Astrocyte of the cerebellum (primary cell): ENCODE results near the gene ARHGAP15.

Source experiments
- DNase-seq: peaks from one replicate; pipeline ENCODE4 v3.0.0-alpha.2; 2011; ENCODE audit warnings: low read depth
- H3K4me3 ChIP-seq: 2 replicates; pipeline ENCODE4 v1.5.1; 2011; ENCODE audit warnings: mild to moderate bottlenecking, low read depth, low read length, moderate library complexity
- in situ Hi-C: cut with HindIII; loops from 2 replicates; pipeline ENCODE4 v1.10.0; 2017; ENCODE audit warnings: low sequenced_read_pairs
- TF ChIP-seq, protein P1 (sequence below): IDR thresholded peaks from 2 replicates; pipeline ENCODE4 v1.5.1; 2012; ENCODE audit warnings: low read length, low read depth, moderate library complexity, mild to moderate bottlenecking; ENCODE audit errors: missing control alignments

Gene ARHGAP15

DNA sequence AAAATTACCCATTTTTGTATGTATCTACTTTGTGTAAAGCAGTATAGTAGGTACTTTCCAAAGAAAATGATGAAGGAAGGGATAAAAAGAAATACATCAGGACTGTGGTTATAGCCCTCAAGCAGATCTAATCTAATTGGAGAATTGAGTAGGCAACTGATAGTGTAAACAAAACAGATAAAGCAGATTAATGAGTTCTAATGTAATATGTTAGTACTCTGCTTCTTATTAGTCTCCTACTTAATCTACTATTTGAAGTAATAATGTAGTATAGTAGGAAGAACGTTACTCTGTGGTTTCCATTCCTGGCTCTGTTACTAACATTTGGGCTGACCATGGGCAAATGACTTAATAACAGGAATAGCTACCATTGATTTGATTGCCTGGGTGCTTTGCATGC, 250.7 kb downstream of the ARHGAP15 start:
- in situ Hi-C loops = no loop called here
- TF ChIP-seq, protein P1, sequence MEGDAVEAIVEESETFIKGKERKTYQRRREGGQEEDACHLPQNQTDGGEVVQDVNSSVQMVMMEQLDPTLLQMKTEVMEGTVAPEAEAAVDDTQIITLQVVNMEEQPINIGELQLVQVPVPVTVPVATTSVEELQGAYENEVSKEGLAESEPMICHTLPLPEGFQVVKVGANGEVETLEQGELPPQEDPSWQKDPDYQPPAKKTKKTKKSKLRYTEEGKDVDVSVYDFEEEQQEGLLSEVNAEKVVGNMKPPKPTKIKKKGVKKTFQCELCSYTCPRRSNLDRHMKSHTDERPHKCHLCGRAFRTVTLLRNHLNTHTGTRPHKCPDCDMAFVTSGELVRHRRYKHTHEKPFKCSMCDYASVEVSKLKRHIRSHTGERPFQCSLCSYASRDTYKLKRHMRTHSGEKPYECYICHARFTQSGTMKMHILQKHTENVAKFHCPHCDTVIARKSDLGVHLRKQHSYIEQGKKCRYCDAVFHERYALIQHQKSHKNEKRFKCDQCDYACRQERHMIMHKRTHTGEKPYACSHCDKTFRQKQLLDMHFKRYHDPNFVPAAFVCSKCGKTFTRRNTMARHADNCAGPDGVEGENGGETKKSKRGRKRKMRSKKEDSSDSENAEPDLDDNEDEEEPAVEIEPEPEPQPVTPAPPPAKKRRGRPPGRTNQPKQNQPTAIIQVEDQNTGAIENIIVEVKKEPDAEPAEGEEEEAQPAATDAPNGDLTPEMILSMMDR = no peak
- DNase-seq = no peak
- H3K4me3 ChIP-seq = no peak overlapping the region

GRCh38 chr2:143382573-143382972, 253.4 kb downstream of the ARHGAP15 start:
- in situ Hi-C loops = no loop called here
- TF ChIP-seq, protein P1 = no peak
- H3K4me3 ChIP-seq = no peak overlapping the region
- no peak for DNase-seq

DNA sequence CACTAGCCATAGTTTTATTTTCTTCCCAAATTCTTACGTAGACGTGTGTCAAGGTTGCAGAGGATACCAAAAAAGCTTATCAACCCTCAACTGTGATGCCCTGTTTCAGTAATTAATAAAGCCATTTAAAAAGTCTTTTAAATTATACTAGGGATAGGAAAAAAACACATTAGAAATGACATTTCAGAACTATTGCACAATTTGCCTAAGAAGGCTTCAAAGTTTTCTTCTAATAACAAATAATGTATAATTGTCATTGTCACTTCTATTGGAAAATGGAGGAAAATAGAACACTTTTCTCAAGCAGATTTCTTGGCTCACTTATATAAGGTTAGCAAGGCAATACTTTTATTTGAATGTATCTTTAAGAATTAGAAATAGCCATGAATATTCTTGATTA, 253.8 kb downstream of the ARHGAP15 start:
- no peak overlapping the region for H3K4me3 ChIP-seq
- TF ChIP-seq, protein P1 = no peak
- DNase-seq = no peak
- in situ Hi-C loops = no loop called here

DNA sequence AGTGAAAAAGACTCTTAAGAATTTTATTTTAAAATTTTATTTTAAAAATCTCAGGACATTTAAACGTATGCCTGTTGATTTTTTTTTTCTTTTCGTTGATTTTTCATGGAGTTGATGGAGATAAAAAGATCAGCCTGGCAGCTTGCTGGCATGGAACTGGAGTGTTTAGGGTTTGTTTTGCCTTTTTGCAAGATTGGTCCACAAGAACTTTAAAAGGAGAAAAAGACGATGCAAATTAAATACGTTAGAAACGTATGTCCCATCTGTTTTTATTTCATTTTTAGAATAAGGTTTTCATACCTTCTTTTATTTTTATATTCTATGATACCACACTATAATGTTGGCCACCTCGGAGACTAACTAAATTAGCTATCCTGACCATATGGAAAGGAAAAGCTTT, 254.9 kb downstream of the ARHGAP15 start:
- H3K4me3 ChIP-seq = no peak overlapping the region
- in situ Hi-C loops = no loop called here
- TF ChIP-seq, protein P1 = no peak
- no peak for DNase-seq

DNA sequence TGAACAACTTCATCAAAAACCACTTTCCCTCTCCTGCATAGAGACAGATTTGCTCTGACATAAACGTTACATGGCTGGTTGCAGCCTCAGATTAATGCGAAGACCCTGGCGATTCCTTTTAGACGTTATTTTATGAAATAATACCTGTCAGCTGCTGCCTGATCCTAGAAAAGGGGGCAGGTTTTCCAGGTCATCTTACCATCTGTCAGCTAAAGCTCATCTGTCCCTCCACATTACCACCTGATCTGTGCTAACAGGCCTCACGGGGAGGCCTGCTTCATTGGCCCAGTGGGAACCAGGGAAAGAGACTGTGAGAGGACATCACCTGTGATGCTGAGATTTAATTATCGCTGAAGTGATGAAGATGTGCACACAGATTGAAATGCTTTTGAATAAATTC, 261.0 kb downstream of the ARHGAP15 start:
- H3K4me3 ChIP-seq = no peak overlapping the region
- TF ChIP-seq, protein P1 = no peak
- DNase-seq = no peak
- in situ Hi-C loops = no loop called here

DNA sequence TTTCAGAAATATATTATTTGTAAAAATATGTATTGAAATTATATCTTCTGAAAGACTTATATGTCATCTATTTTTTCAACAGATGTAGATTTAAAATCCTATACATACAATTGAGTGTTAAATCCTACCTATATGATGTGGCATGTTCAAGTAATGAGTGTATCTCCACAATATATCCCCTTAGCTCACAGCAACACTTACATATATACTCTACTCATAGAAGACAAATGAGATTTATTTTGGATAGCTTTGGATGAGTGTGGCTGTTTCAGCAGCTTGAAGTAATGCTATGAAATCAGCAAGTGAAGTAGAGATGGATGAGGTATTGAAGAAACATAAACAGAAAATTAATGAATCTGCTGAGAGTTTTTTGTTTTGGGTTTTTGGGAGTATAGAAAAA, 263.1 kb downstream of the ARHGAP15 start:
- TF ChIP-seq, protein P1 = no peak
- DNase-seq = no peak
- H3K4me3 ChIP-seq = no peak overlapping the region
- in situ Hi-C loops = no loop called here

DNA sequence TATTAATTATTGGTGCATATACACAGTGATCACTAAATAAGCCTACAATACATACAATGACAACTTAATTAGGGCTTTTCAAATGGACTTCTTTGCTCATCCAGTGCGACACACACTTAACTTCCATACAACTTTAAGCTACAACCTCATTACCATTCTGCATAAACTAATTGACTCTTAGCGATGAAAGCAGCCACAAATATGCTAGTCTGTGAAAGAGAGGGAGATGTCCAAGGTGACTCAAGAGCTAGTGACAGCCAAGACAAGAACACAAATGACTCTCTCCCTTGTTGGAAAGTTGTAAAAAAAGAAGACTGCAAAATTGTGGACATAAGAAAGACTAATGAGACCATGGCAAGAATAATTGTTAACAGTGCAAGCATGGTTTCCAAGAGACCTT, 264.8 kb downstream of the ARHGAP15 start:
- no peak for DNase-seq
- in situ Hi-C loops = no loop called here
- H3K4me3 ChIP-seq = no peak overlapping the region
- TF ChIP-seq, protein P1 = no peak
